PC-3 (cell line): ENCODE measurements around the gene SUSD3. TPM values are rescaled to one million over a fixed set of nuclear protein-coding genes. Genes with fewer than 3 reads are reported as not detected.

ENCODE experiments used
- ATAC-seq: fragments of 200-7000 bp; cut with Tn5 transposase; 2 replicates; pipeline ENCODE4 v1.9.1; 2020; ENCODE audit warnings: mild to moderate bottlenecking, moderate library complexity
- BruUV-seq: library from RNA; stranded (reverse); fragments of 400-500 nt; replicated peaks from 2 replicates; lab custom pipeline; 2021; lab: Mats Ljungman, UMichigan
- CTCF ChIA-PET: fragments of 300-600 bp; sonication (Branson Sonifier 250); formaldehyde crosslinking; loops from one replicate; lab custom pipeline; 2022; ENCODE audit warnings: antibody characterized with exemption; lab: Charles Lee
- POLR2A ChIA-PET: fragments of 300-600 bp; sonication (Branson Sonifier 250); formaldehyde crosslinking; loops from one replicate; lab custom pipeline; 2022; ENCODE audit warnings: antibody characterized with exemption; ENCODE audit not compliant: unreplicated experiment; lab: Charles Lee
- DNase-seq: peaks from one replicate; pipeline ENCODE4 v3.0.0-alpha.2; 2015
- H2AFZ ChIP-seq: fragments of 300-600 bp; sonication (generic); 2 replicates; pipeline ENCODE4 v1.6.0; 2016; ENCODE audit warnings: antibody characterized with exemption, low read length
- H3F3A ChIP-seq: fragments of 300-600 bp; sonication (generic); one replicate; pipeline ENCODE4 v1.6.0; 2017; ENCODE audit warnings: antibody characterized with exemption, low read length, control low read depth, mild to moderate bottlenecking; ENCODE audit not compliant: unreplicated experiment
- H3K27ac ChIP-seq: fragments of 300-600 bp; sonication (generic); 2 replicates; pipeline ENCODE4 v1.5.1; 2016; ENCODE audit warnings: mild to moderate bottlenecking, low read length
- H3K27me3 ChIP-seq: fragments of 300-600 bp; sonication (generic); 2 replicates; pipeline ENCODE4 v1.6.1; 2016; ENCODE audit warnings: low read length, mixed read lengths
- H3K36me3 ChIP-seq: fragments of 300-600 bp; sonication (generic); 2 replicates; pipeline ENCODE4 v1.6.1; 2016; ENCODE audit warnings: low read depth, mixed run types, low read length, mixed read lengths
- H3K4me1 ChIP-seq: fragments of 300-600 bp; sonication (generic); 2 replicates; pipeline ENCODE4 v1.5.1; 2016; ENCODE audit warnings: low read length; ENCODE audit not compliant: insufficient read depth
- H3K4me2 ChIP-seq: fragments of 300-600 bp; sonication (generic); 2 replicates; pipeline ENCODE4 v1.6.0; 2016; ENCODE audit warnings: low read length
- H3K4me3 ChIP-seq: fragments of 300-600 bp; sonication (generic); 2 replicates; pipeline ENCODE4 v1.5.1; 2016; ENCODE audit warnings: mild to moderate bottlenecking, low read length, mixed read lengths
- H3K79me2 ChIP-seq: fragments of 300-600 bp; sonication (generic); 2 replicates; pipeline ENCODE4 v1.6.1; 2017; ENCODE audit warnings: low read length, mixed read lengths
- H3K9ac ChIP-seq: fragments of 300-600 bp; sonication (generic); 2 replicates; pipeline ENCODE4 v1.6.0; 2016; ENCODE audit warnings: mild to moderate bottlenecking, low read length
- H3K9me2 ChIP-seq: fragments of 300-600 bp; sonication (generic); replicated peaks from 2 replicates; pipeline ENCODE4 v1.6.1; 2016; ENCODE audit warnings: mixed run types, low read length, mixed read lengths
- H3K9me3 ChIP-seq: fragments of 300-600 bp; sonication (generic); 2 replicates; pipeline ENCODE4 v1.6.1; 2016; ENCODE audit warnings: low read length, mixed read lengths
- H4K20me1 ChIP-seq: fragments of 300-600 bp; sonication (generic); 2 replicates; pipeline ENCODE4 v1.6.1; 2016; ENCODE audit warnings: low read length, mixed read lengths
- CTCF ChIP-seq: fragments of 300-600 bp; sonication (generic); conservative IDR thresholded peaks from 2 replicates; pipeline ENCODE4 v1.5.1; 2017; ENCODE audit warnings: antibody characterized with exemption, low read depth, mild to moderate bottlenecking, low read length
- EZH2 ChIP-seq: fragments of 300-600 bp; sonication (generic); IDR thresholded peaks from one replicate; pipeline ENCODE4 v1.6.1; 2017; ENCODE audit warnings: antibody characterized with exemption, mild to moderate bottlenecking, low read length; ENCODE audit not compliant: unreplicated experiment
- EZH2phosphoT487 ChIP-seq: fragments of 300-600 bp; sonication (generic); IDR thresholded peaks from 2 replicates; pipeline ENCODE4 v1.6.1; 2018; ENCODE audit warnings: mild to moderate bottlenecking, antibody characterized with exemption, low read length, borderline replicate concordance
- intact Hi-C: fragments of 100-400 bp; cut with micrococcal nuclease; formaldehyde crosslinking; loops from 2 replicates; pipeline ENCODE4 v1.9.0; 2023
- total RNA-seq: library from RNA; depleted of rRNA; stranded (reverse); fragments of >200 nt; gene quantifications from 2 replicates; pipeline ENCODE4 v1.2.3, GENCODE V29; 2014

Gene SUSD3
- total RNA-seq, 1 experiment from 2014 or later = 13.4 TPM

GRCh38 chr9:93050231-93050630 lies 8.3 kb upstream of the SUSD3 start:
- Histone ChIP-seq H3K27me3 (no peaks in the 10 kb centered on the region), H3K4me2 (no peak overlapping the region), H3K9me3 (no peaks in the 10 kb centered on the region), H2AFZ (no peak overlapping the region), H3F3A (no peaks in the 10 kb centered on the region), H4K20me1 (no peaks in the 10 kb centered on the region), H3K9ac (no peak overlapping the region), H3K4me3 (no peak overlapping the region), H3K36me3 (no peaks in the 10 kb centered on the region), H3K79me2 (no peaks in the 10 kb centered on the region), H3K4me1 (no peaks in the 10 kb centered on the region), H3K9me2 (no peaks in the 10 kb centered on the region), H3K27ac (no peak overlapping the region)
- TF ChIP-seq EZH2phosphoT487 (no peak), CTCF (no peak), EZH2 (no peak)
- DNase-seq = no peak
- POLR2A ChIA-PET = no interaction called here
- intact Hi-C loops = no loop called here
- BruUV-seq = no TSS peak
- ATAC-seq = no peak
- CTCF ChIA-PET = no interaction called here

DNA sequence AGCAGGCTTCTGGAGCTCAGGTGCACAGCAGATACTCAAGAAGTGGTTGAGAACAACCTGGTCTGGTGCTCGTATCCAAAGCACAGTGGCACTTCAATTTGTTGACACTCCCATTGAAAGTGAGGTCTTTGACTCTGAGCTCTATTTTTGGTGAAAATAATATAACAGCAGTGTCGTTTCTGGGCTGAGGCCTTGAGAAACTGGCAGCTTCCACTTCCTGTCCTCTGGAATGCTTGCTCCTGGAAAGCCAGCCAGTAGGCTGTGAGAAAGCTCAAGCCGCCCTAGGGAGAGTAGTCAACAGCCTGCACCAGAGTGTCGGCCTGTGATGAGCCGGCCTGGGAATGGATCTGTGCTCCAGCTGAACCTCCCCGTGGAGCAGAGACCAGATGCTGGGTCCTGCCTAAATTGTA lies 6.8 kb upstream of the SUSD3 start:
- Histone ChIP-seq H3K36me3 (no peaks in the 10 kb centered on the region), H3K9me3 (no peaks in the 10 kb centered on the region), H3K79me2 (no peaks in the 10 kb centered on the region), H3K4me3 (no peak overlapping the region), H3K9me2 (no peaks in the 10 kb centered on the region), H3K9ac (no peak overlapping the region), H3K27me3 (no peaks in the 10 kb centered on the region), H3K27ac (no peak overlapping the region), H3K4me2 (no peak overlapping the region), H4K20me1 (no peaks in the 10 kb centered on the region), H2AFZ (no peak overlapping the region), H3K4me1 (no peaks in the 10 kb centered on the region), H3F3A (no peaks in the 10 kb centered on the region)
- TF ChIP-seq EZH2phosphoT487 = no peak
- TF ChIP-seq EZH2 = no peak
- no peak for TF ChIP-seq CTCF
- no peak for DNase-seq
- intact Hi-C loops = no loop called here
- no TSS peak for BruUV-seq
- ATAC-seq = no peak
- ChIA-PET POLR2A (interaction anchor here (0.5 kb wide), 1 partner anchor 238 kb away, joined by 3 read pairs; no protein-coding TSS in a partner anchor), CTCF (no interaction called here)

- Histone ChIP-seq H3K27me3 (no peaks in the 10 kb centered on the region), H3K36me3 (no peaks in the 10 kb centered on the region), H3K79me2 (no peaks in the 10 kb centered on the region), H3K9me2 (no peaks in the 10 kb centered on the region), H3K27ac (no peak overlapping the region), H3K9me3 (no peaks in the 10 kb centered on the region), H3K4me1 (no peaks in the 10 kb centered on the region), H3K4me2 (no peak overlapping the region), H3K9ac (no peak overlapping the region), H4K20me1 (no peaks in the 10 kb centered on the region), H2AFZ (no peak overlapping the region), H3F3A (no peaks in the 10 kb centered on the region), H3K4me3 (no peak overlapping the region)
- DNase-seq = no peak
- intact Hi-C loops = no loop called here
- ChIA-PET POLR2A (no interaction called here), CTCF (no interaction called here)
- TF ChIP-seq EZH2 = no peak
- TF ChIP-seq CTCF = no peak
- TF ChIP-seq EZH2phosphoT487 = no peak
- no TSS peak for BruUV-seq
- ATAC-seq = no peak
Observed at GRCh38 chr9:93052791-93053540, 5.5 kb upstream of the SUSD3 start.
